Caco-2 (cell line): ENCODE data around the gene ARHGAP21. TPM values are rescaled to one million over a fixed set of nuclear protein-coding genes. Genes with fewer than 3 reads are reported as not detected.

Source experiments
- BruUV-seq: library from RNA; stranded (reverse); fragments of 400-500 nt; replicated peaks from 2 replicates; lab custom pipeline; 2021; lab: Mats Ljungman, UMichigan
- CTCF ChIA-PET: fragments of 300-600 bp; sonication (Branson Sonifier 250); formaldehyde crosslinking; loops from one replicate; lab custom pipeline; 2022; ENCODE audit warnings: antibody characterized with exemption; lab: Charles Lee
- POLR2A ChIA-PET: fragments of 300-600 bp; sonication (Branson Sonifier 250); formaldehyde crosslinking; loops from one replicate; lab custom pipeline; 2022; ENCODE audit warnings: antibody characterized with exemption; lab: Charles Lee
- DNase-seq, 2 experiments: peaks; one replicate each; pipeline versions ENCODE4 v3.0.0 to v3.0.0-alpha.2; 2020 to 2022
- H3K27me3 ChIP-seq: replicated peaks from 2 replicates; pipeline ENCODE4 v1.6.0; 2011; ENCODE audit warnings: low read length; ENCODE audit not compliant: control insufficient read depth, insufficient read depth
- H3K36me3 ChIP-seq: 2 replicates; pipeline ENCODE4 v1.5.1; 2011; ENCODE audit warnings: low read length; ENCODE audit not compliant: control insufficient read depth, insufficient read depth
- H3K4me1 ChIP-seq: fragments of 250-450 bp; sonication (Bioruptor Pico); 2 replicates; pipeline ENCODE4 v1.5.1; 2020; ENCODE audit warnings: mild to moderate bottlenecking
- H3K4me3 ChIP-seq: 2 replicates; pipeline ENCODE4 v1.5.1; 2011; ENCODE audit warnings: low read depth, mild to moderate bottlenecking, control low read depth, low read length
- H3K9me3 ChIP-seq: fragments of 250-450 bp; sonication (Bioruptor Pico); 2 replicates; pipeline ENCODE4 v1.5.1; 2020; ENCODE audit warnings: mild to moderate bottlenecking, moderate library complexity
- H3K27ac Mint-ChIP-seq: one replicate; pipeline ENCODE4 v1.8.0; 2022; ENCODE audit warnings: mixed read lengths; ENCODE audit not compliant: unreplicated experiment
- H3K27me3 Mint-ChIP-seq: one replicate; pipeline ENCODE4 v1.8.0; 2022; ENCODE audit warnings: mixed read lengths; ENCODE audit not compliant: insufficient read depth, unreplicated experiment
- H3K36me3 Mint-ChIP-seq: one replicate; pipeline ENCODE4 v1.8.0; 2022; ENCODE audit warnings: mild to moderate bottlenecking, mixed read lengths; ENCODE audit not compliant: insufficient read depth, unreplicated experiment
- H3K4me1 Mint-ChIP-seq: one replicate; pipeline ENCODE4 v1.8.0; 2022; ENCODE audit warnings: low read depth, mixed read lengths; ENCODE audit not compliant: unreplicated experiment
- H3K4me3 Mint-ChIP-seq: one replicate; pipeline ENCODE4 v1.8.0; 2022; ENCODE audit warnings: mild to moderate bottlenecking, moderate library complexity, mixed read lengths; ENCODE audit not compliant: unreplicated experiment
- H3K9me3 Mint-ChIP-seq: one replicate; pipeline ENCODE4 v1.8.0; 2022; ENCODE audit warnings: mixed read lengths; ENCODE audit not compliant: unreplicated experiment
- intact Hi-C: fragments of 100-400 bp; cut with micrococcal nuclease; formaldehyde crosslinking; loops from one replicate; pipeline ENCODE4 v1.10.0; 2022; ENCODE audit not compliant: unreplicated experiment
- total RNA-seq: library from RNA; stranded (reverse); gene quantifications from 2 replicates; pipeline ENCODE4 v1.2.3, GENCODE V29; 2022
- TF ChIP-seq, protein P1 (sequence below), 2 experiments: fragments of 200-600 bp in 1 of 2; IDR thresholded peaks; 1 replicate in 1 of 2; 2 replicates in 1 of 2; pipeline versions ENCODE4 v1.5.1 to v1.8.0; 2011 to 2022; ENCODE audit warnings: antibody characterized with exemption in 1 of 2, control low read depth in 1 of 2, inconsistent platforms in 1 of 2, low read depth in 1 of 2, low read length in 1 of 2, mild to moderate bottlenecking in 1 of 2, moderate library complexity in 1 of 2; ENCODE audit not compliant: insufficient read depth in 1 of 2, severe bottlenecking in 1 of 2, unreplicated experiment in 1 of 2

Gene ARHGAP21
- total RNA-seq, 1 experiment from 2014 or later, result 99.1 TPM

DNA sequence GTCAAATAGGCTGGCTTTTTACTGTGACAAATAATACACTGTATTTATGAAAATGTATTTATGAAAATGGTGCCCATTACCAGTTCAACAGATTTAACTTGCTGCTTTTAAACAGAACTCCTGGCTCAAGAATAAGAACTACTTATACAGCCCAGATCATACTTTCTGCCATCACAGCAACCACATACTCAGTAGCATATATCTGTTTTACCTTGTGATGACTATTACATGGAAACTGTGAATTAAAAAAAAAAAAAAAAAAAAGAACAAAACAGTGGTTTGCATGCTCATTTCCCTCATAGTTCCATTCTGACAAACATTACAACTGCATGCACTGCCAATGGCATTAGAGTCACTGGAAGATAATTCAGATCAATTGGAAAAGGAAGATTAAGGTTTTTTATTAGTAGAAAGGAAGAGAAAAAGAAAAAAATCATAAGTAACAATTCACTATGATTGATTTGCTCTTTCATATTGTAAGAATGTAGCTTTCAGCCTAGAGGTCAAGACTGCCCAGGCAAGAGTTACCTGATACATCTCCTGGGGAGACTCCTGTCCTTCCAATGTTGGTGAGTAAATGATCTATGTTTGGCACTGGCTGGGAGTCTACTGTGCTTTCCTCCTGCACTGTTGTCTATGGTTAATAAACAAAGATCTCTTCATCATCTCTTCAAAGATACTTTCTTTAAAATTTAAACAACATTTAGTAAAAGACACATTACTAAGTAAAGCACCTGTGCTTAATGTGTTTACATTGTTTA is 132.8 kb downstream of the ARHGAP21 start:
- no peaks in the 10 kb centered on the region; the same call in 1 of the 2 replicates for H3K36me3 ChIP-seq
- TF ChIP-seq, protein P1, sequence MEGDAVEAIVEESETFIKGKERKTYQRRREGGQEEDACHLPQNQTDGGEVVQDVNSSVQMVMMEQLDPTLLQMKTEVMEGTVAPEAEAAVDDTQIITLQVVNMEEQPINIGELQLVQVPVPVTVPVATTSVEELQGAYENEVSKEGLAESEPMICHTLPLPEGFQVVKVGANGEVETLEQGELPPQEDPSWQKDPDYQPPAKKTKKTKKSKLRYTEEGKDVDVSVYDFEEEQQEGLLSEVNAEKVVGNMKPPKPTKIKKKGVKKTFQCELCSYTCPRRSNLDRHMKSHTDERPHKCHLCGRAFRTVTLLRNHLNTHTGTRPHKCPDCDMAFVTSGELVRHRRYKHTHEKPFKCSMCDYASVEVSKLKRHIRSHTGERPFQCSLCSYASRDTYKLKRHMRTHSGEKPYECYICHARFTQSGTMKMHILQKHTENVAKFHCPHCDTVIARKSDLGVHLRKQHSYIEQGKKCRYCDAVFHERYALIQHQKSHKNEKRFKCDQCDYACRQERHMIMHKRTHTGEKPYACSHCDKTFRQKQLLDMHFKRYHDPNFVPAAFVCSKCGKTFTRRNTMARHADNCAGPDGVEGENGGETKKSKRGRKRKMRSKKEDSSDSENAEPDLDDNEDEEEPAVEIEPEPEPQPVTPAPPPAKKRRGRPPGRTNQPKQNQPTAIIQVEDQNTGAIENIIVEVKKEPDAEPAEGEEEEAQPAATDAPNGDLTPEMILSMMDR (IDR thresholded peaks at IDR 0.05; ENCODE audit: insufficient read depth in 1 of 2, low read depth in 1 of 2, low read length in 1 of 2, severe bottlenecking in 1 of 2, unreplicated experiment in 1 of 2), result no peak
- intact Hi-C loops, result no loop called here
- no peak for DNase-seq
- Mint-ChIP-seq H3K36me3 (peaks cover 78% of the 10 kb centered on the region), H3K27ac (no peak overlapping the region), H3K4me3 (no peak overlapping the region), H3K27me3 (no peaks in the 10 kb centered on the region), H3K4me1 (no peaks in the 10 kb centered on the region), H3K9me3 (no peaks in the 10 kb centered on the region)
- no TSS peak for BruUV-seq
- H3K4me1 ChIP-seq, result no peaks in the 10 kb centered on the region
- POLR2A ChIA-PET, result no interaction called here
- H3K9me3 ChIP-seq, result no peaks in the 10 kb centered on the region
- H3K27me3 ChIP-seq, result no peaks in the 10 kb centered on the region
- H3K4me3 ChIP-seq, result no peak overlapping the region
- CTCF ChIA-PET, result no interaction called here

DNA sequence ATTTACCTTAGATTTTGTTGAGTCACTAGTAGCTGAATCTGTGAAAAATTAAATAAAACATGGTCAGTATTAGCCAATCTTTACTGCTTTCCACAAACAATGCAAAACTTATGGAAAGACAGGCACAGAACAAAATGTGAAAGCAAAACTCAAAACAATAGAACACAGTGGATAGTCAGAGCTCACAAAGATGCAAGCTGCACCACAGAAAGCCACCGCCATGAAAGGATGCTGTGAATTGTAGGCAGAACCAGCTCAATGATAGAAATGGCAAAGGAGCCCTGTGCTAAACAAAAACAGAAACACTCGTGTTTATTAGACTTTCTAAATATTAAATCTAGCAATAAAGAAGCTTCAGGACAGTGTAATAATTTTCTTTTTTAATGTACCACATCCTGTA is 134.4 kb downstream of the ARHGAP21 start:
- Mint-ChIP-seq H3K4me1 (no peaks in the 10 kb centered on the region), H3K27me3 (no peaks in the 10 kb centered on the region), H3K9me3 (no peaks in the 10 kb centered on the region), H3K4me3 (no peak overlapping the region), H3K27ac (no peak overlapping the region), H3K36me3 (peaks cover 80% of the 10 kb centered on the region)
- no peaks in the 10 kb centered on the region for H3K9me3 ChIP-seq
- no peaks in the 10 kb centered on the region; the same call in 1 of the 2 replicates for H3K36me3 ChIP-seq
- DNase-seq, result no peak
- no peak overlapping the region for H3K4me3 ChIP-seq
- TF ChIP-seq, protein P1 (IDR thresholded peaks at IDR 0.05; ENCODE audit: insufficient read depth in 1 of 2, low read depth in 1 of 2, low read length in 1 of 2, severe bottlenecking in 1 of 2, unreplicated experiment in 1 of 2), result no peak
- no peaks in the 10 kb centered on the region for H3K27me3 ChIP-seq
- POLR2A ChIA-PET, result no interaction called here
- no TSS peak for BruUV-seq
- H3K4me1 ChIP-seq, result no peaks in the 10 kb centered on the region
- CTCF ChIA-PET, result no interaction called here
- intact Hi-C loops, result no loop called here

DNA sequence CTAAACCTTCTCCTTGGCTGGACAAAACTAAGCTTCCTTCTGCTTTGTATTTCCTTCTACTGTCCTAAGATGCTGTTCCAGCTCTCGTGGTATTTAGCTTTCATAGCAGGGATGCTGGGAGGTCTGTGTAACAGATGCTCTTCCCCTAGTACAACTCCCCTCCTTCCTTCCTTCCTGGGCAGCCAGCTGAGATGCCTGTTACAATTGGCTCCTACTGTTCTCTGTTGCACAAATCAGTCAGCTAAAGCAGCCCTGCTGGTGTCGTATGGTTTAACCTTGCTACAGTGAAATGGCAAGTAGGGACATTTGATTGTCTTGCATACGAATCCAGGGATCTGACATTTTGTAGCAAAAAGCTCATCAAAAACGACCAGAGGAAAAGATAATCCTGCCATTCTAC is 143.8 kb downstream of the ARHGAP21 start:
- H3K9me3 Mint-ChIP-seq, result no peaks in the 10 kb centered on the region
- H3K9me3 ChIP-seq, result no peaks in the 10 kb centered on the region
- H3K36me3 Mint-ChIP-seq, result peaks cover 17% of the 10 kb centered on the region
- intact Hi-C loops, result no loop called here
- no peak overlapping the region for H3K4me3 ChIP-seq
- H3K27me3 ChIP-seq, result no peaks in the 10 kb centered on the region
- H3K4me1 ChIP-seq, result 0 out of 2 replicates have a peak, but pooled peaks cover 12% of the 10 kb centered on the region
- no peak for DNase-seq
- TF ChIP-seq, protein P1 (IDR thresholded peaks at IDR 0.05; ENCODE audit: insufficient read depth in 1 of 2, low read depth in 1 of 2, low read length in 1 of 2, severe bottlenecking in 1 of 2, unreplicated experiment in 1 of 2), result no peak
- H3K36me3 ChIP-seq, result no peaks in the 10 kb centered on the region
- CTCF ChIA-PET, result no interaction called here
- no TSS peak for BruUV-seq
- peaks cover 9% of the 10 kb centered on the region for H3K4me1 Mint-ChIP-seq
- no peak overlapping the region for H3K27ac Mint-ChIP-seq
- POLR2A ChIA-PET, result no interaction called here
- H3K4me3 Mint-ChIP-seq, result no peak overlapping the region
- H3K27me3 Mint-ChIP-seq, result peaks cover 3% of the 10 kb centered on the region
